LoVo (cell line): ENCODE results near the gene SSH2.
"Not testable (repeated sequence)": the region's sequence is repeated elsewhere in the genome, so short reads cannot be mapped to it uniquely, and the experiment has no call there.

Source experiments
- DNase-seq: peaks from one replicate; pipeline ENCODE4 v3.0.0-alpha.2; 2016; ENCODE audit warnings: low spot score

The SSH2 gene

DNA sequence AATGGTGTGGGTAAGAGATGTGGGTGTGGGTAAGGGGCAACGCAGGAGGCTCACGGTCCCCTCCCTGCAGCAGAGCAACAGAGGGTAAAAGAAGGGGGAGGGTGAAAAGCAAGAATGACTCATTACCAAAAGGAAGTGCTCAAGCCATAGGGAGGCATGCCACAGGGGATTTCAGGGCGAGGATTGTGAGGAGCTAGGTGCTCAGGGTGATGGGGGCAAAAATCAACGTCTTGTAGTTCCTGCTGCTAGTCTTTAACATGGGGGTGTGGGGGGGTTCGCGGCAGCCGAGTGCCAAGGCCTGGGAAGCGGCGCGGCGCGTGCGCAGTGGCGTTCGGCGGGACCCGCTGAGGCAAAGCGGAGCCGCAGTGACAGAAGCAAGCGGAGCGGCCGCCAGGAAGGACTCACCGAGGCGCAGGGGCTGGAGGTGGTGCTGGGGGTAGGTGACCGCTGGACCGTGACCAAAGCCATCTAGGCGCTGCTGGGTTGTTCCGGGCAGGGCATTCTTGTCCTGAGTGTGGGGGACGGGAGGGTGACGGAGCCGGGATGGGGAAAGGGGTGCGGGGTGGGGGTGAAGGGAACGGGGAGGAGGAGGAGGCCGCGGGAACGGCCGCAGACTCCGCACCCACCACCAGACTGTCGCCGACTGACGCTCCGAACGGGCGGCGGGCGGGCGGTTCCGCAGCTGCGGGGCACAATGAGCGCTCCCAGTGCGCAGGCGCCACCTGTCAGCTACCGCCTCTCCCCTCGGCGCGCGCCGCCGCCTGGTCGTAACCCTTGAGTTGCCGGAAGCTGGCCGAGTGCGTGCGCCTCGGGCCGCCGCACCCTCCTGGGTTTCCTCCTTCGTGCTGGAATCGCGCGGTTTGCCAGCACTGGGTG lies at the start of gene SSH2:
SSH2 (minus strand) TSS at position 696 of the 876 bp plus-strand sequence; CDS start at position 468, 228 bp downstream.
- peak; percentile 95 for DNase-seq

DNA sequence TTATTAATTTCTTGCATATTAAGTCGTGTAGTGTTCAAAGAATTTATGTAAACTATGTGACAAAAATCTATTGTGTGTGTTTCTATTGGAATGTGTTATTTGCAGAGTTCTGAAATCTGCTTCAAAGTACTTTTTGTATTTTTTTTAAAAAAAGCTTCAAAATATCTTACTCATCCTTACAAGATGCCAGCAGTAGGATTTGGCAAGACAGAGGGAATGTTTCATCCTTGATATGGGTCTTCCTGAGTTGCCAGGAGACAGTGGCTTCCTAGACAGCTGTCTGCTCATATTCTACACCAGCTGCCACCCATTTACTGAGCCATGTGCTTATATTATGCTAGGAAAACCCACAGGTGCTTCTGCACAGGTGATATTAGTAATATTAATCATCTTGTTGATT lies 47.8 kb upstream of the SSH2 start:
- no peak for DNase-seq

GRCh38 chr17:29973005-29973404 lies 43.0 kb upstream of the SSH2 start:
- no peak for DNase-seq

DNA sequence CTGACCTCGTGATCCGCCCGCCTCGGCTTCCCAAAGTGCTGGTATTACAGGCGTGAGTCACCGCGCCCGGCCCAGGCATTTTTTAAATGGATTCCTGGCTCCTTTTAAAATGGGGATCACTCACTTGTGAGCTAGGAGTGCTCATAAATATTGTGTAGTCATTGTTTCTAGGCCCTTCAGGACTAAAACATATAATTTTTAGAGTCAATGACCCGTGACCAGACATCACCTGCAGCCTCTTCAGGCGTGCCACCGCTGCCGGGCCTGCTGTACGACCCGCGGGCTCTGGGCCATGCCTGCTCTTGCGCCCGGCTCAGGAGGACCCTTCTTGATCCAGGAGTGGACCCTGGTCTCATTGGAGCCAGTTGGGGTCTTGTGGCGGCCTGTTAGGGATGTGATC lies 42.2 kb upstream of the SSH2 start:
- DNase-seq, result no peak

- DNase-seq, result no peak
Observed at GRCh38 chr17:29968271-29968670, 38.2 kb upstream of the SSH2 start.

- no peak for DNase-seq
Observed at GRCh38 chr17:29962656-29963055, 32.6 kb upstream of the SSH2 start.

- no peak for DNase-seq
Observed at GRCh38 chr17:29959658-29960337, 29.8 kb upstream of the SSH2 start.

- no peak for DNase-seq
Observed at GRCh38 chr17:29958947-29959657, 29.1 kb upstream of the SSH2 start.

- DNase-seq, result not testable (repeated sequence)
Observed at GRCh38 chr17:29957488-29957887, 27.5 kb upstream of the SSH2 start.

GRCh38 chr17:29956225-29956624 lies 26.2 kb upstream of the SSH2 start:
- no peak for DNase-seq

DNA sequence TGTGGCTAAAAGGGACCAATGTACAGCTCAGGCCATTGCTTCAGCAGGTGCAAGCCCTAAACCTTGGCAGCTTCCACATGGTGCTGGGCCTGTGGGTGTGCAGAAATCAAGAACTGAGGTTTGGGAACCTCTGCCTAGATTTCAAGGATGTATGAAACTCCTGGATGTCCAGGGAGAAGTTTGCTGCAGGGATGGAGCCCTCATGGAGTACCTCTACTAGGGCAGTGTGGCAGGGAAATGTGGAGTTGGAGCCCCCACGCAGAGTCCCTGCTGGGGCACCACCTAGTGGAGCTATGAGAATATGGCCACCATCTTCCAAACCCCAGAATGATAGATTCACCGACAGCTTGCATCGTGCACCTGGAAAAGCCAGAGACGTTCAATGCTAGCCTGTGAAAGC lies 24.4 kb upstream of the SSH2 start:
- no peak for DNase-seq

DNA sequence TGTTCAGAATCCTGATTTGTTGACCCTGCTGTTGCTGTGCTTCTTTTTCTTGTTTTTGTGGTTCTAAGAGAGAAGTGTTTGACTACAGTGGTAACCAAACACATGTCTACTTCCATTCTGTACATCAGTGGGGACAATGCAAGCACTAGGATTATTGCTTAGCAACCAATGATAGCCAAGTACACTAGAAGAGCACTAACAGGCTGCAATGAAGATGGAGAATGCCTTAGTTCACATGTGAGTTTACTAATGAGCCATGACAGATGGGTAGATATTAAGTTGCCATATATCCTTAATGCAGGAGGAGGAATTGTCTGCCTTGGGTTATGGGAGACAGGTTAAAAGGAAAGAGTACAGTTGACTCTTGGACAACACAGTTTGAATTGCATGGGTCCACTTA lies 19.7 kb upstream of the SSH2 start:
- no peak for DNase-seq

DNA sequence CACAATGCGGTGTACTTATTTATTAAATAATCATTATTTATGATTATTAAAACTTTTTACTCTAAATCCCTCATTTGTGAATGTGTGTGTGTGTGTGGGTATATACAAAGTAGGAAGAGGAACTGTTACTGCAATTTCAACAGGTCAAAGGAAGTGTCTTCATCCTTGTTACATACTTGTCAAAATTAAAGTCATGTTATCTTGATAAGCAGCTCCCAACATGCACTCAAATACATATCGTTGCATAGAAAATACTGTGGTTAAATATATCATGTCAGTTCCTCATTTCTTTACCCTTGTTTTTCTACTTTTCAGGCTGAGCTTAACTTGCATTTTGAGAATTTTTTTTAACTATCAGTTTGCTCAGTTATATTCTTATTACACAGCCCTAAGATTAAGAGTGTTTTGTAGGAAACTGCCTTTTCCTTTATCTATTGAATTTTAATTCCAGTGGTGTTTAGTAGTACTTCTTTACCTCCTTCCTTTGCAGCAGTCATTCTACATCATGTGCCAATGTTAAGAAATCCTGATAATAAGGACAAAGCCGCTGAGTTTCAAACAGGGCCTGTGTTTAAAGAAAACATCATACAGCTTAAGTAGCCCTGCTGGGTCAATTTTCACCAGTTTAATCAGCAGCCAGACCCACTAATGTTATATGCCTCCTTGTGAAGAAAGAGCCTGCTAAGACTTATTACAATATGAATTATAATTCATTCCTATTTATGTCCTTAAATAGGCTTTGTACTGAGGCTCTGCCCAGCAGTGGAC lies 18.6 kb upstream of the SSH2 start:
- no peak for DNase-seq

DNA sequence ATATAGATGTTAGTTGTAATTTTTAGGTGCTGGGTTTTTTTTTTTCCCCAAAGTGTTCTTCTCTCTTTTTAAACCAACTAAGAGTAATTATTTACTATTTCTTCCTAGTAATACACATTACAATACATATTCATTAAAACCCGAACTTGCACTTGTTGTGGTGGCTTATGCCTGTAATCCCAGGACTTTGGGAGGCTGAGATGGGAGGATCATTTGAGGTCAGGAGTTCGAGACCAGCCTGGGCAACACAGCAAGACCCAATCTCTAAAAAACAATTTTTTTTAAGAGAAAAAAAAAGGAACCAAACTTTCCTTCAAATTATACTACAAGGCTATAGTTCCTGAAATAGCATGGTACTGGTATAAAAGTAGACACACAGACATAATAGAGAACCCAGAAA lies 15.3 kb upstream of the SSH2 start:
- no peak for DNase-seq

DNA sequence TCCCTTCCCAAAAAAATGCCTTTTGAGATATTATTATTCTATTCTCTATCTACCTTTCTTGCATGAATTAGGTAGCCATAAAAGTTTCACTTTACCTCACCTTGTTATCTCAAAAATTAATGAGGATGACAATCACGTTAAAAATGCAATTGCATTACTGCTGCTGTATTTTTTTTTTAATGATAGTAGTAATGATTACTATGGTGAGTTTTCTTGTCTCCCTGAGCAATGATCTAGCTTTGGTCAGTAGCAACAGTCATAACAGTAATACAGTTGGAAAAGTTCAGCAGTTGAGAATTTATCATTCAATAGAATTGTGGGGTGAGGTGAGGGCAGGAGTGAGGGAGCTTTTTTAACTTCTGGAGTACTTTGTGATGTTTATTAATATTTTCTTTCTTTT lies 11.3 kb upstream of the SSH2 start, which contains the start of gene EFCAB5:
EFCAB5 (plus strand) TSS at position 301 of the 400 bp plus-strand sequence. CDS start 163 bp downstream, outside the sequence.
- DNase-seq, result no peak

- DNase-seq, result no peak
Observed at GRCh38 chr17:29936724-29937123, 6.7 kb upstream of the SSH2 start.

- DNase-seq, result not testable (repeated sequence)
Observed at GRCh38 chr17:29935909-29936308, 5.9 kb upstream of the SSH2 start.

GRCh38 chr17:29933379-29933778 lies 3.4 kb upstream of the SSH2 start:
- peak; percentile 20 for DNase-seq

GRCh38 chr17:29931231-29931932 lies 1.4 kb upstream of the SSH2 start:
- peak; percentile 80 for DNase-seq

- DNase-seq, result no peak
Observed at GRCh38 chr17:29930409-29931010, 482 bp upstream of the SSH2 start.
